ENCODE data around the gene FECH. TPM values are rescaled to one million over a fixed set of nuclear protein-coding genes. Genes with fewer than 3 reads are reported as not detected.

Gene FECH
- total and polyA plus RNA-seq, 4 experiments from 2014 or later, result 14.8 to 19.7 (median 16.0) TPM

DNA sequence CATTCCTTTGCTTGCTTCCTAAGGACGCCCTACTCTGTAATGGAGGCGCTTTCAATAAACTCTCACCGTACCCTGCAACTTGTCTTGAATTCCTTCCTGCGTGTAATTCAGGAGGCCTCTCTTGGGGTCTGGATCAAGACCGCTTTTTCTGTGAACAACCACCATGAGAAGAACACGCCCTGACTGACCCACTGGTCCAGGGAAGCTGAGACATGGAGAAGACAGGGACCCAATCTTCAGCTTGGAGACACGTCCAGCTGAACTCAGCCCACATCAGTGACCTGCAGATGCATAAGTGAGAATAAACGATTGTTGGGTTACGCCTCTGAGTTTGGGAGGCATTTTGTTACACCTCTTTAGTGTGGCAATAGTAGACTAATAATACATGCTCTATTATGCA is 42.9 kb upstream of the FECH start:
- ChIA-PET CTCF (ENCODE audit: partially characterized antibody) (interaction anchor here (0.9 to 3.7 kb wide), 3 partner anchors 8 to 493 kb away, joined by 3 to 33 read pairs (median 3); partner anchors contain the start of gene NARS1), POLR2A (ENCODE audit: partially characterized antibody) (interaction anchor here (1.0 to 4.1 kb wide), 2 partner anchors 9 to 24 kb away, joined by 4 to 68 read pairs; partner anchors contain the start of gene NARS1)
- intact Hi-C loops (cut with micrococcal nuclease), result loop anchor here (10.0 kb wide), 1 partner anchor 415 kb away; the partner anchor contains the start of gene NEDD4L
- peaks cover 11 to 20% (median 17%) of the 10 kb centered on the region in 4 donors for H3K4me1 Mint-ChIP-seq
- H3K9me3 Mint-ChIP-seq, result no peaks in the 10 kb centered on the region
- peaks cover 0 to 7% of the 10 kb centered on the region in 2 donors for H3K36me3 Mint-ChIP-seq
- Histone ChIP-seq H3K36me3 (ENCODE audit: insufficient read depth, low read length) (no peaks in the 10 kb centered on the region), H3K27ac (ENCODE audit: low read depth, low read length) (peak overlapping the region; percentile 81), H3K27me3 (ENCODE audit: insufficient read depth, low read length) (no peaks in the 10 kb centered on the region), H3K9me3 (ENCODE audit: control insufficient read depth in 1 of 2, low read length in 2 of 2) (no peaks in the 10 kb centered on the region), H3K4me1 (ENCODE audit: insufficient read depth, low read length) (peaks cover 22% of the 10 kb centered on the region), H3K4me3 (ENCODE audit: low read length in 2 of 2) (peak overlapping the region in 1 of 2 donors; percentile 72)
- peak overlapping the region; percentile 97 to 99 (median 98) for H3K4me3 Mint-ChIP-seq
- H3K27ac Mint-ChIP-seq, result peak overlapping the region in 6 of 7 donors; percentile 22 to 99 (median 97)
- no peaks in the 10 kb centered on the region for H3K27me3 Mint-ChIP-seq
- DNase-seq, result no peak

DNA sequence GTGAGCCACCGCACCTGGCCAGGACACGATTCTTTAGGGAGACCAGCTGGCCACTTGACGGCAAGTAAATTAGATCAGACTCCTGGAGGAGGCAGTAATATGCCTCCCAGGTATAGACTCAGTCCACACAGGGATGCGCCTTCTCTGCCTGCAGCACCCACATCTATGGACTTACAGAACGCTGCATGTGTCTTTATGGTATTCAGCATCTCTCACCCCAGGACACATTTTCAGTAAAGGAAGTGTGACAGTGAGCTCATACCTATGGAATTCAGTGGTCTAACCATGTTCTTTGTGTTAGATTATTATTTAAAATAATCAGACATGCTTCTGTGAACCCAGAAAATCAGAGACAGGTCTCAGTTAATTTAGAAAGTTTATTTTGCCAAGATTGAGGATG is 41.0 kb upstream of the FECH start:
- Histone ChIP-seq H3K4me1 (ENCODE audit: insufficient read depth, low read length) (peaks cover 25% of the 10 kb centered on the region), H3K27me3 (ENCODE audit: insufficient read depth, low read length) (no peaks in the 10 kb centered on the region), H3K36me3 (ENCODE audit: insufficient read depth, low read length) (no peaks in the 10 kb centered on the region), H3K9me3 (ENCODE audit: control insufficient read depth in 1 of 2, low read length in 2 of 2) (no peaks in the 10 kb centered on the region), H3K4me3 (ENCODE audit: low read length in 2 of 2) (no peak overlapping the region), H3K27ac (ENCODE audit: low read depth, low read length) (no peak overlapping the region)
- Mint-ChIP-seq H3K9me3 (no peaks in the 10 kb centered on the region), H3K27me3 (no peaks in the 10 kb centered on the region), H3K4me1 (peaks cover 11 to 20% (median 17%) of the 10 kb centered on the region in 4 donors), H3K27ac (no peak overlapping the region), H3K36me3 (peaks cover 0 to 6% of the 10 kb centered on the region in 2 donors), H3K4me3 (peak overlapping the region in 1 of 8 donors; percentile 5)
- ChIA-PET POLR2A (ENCODE audit: partially characterized antibody) (interaction anchor here (1.1 kb wide), 1 partner anchor 41 kb away, joined by 3 read pairs; no protein-coding TSS in a partner anchor), CTCF (ENCODE audit: partially characterized antibody) (interaction anchor here (0.7 kb wide), 1 partner anchor 145 kb away, joined by 3 read pairs; no protein-coding TSS in a partner anchor)
- no peak for DNase-seq
- intact Hi-C loops (cut with micrococcal nuclease), result loop anchor here (10.0 kb wide), 1 partner anchor 417 kb away; the partner anchor contains the start of gene NEDD4L

DNA sequence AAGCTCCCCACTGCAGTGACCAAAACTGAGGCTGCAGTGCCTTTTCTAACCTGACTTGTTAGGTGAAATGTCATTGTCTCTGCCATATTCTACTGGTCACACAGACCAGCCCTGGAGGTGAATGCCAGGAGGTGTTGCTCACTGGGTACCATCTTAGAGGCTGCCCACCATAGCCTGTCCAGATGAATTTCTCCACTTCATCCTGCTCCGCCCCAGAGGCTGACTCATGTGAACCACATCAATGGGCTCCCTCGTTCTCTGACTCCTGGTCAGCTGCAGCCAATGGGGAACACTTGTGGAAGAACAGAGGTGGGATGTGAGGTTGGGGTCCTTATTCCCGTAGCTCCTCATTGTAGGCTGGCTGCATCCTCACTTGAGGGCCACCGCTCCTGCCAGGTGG is 38.5 kb upstream of the FECH start:
- no peaks in the 10 kb centered on the region for H3K9me3 ChIP-seq (ENCODE audit: control insufficient read depth in 1 of 2, low read length in 2 of 2)
- intact Hi-C loops (cut with micrococcal nuclease), result loop anchor here (10.0 kb wide), 1 partner anchor 420 kb away; the partner anchor contains the start of gene NEDD4L
- Mint-ChIP-seq H3K4me1 (peaks cover 9 to 25% (median 17%) of the 10 kb centered on the region in 4 donors), H3K36me3 (peaks cover 3 to 11% of the 10 kb centered on the region in 2 donors), H3K9me3 (no peaks in the 10 kb centered on the region), H3K27me3 (no peaks in the 10 kb centered on the region), H3K27ac (peak overlapping the region in 2 of 7 donors; percentile 4 to 54), H3K4me3 (peak overlapping the region in 1 of 8 donors; percentile 17)
- DNase-seq, result no peak
- no peak overlapping the region for H3K4me3 ChIP-seq (ENCODE audit: low read length in 2 of 2)
- ChIA-PET CTCF (ENCODE audit: partially characterized antibody) (no interaction called here), POLR2A (ENCODE audit: partially characterized antibody) (no interaction called here)
- H3K36me3 ChIP-seq (ENCODE audit: insufficient read depth, low read length), result no peaks in the 10 kb centered on the region
- H3K4me1 ChIP-seq (ENCODE audit: insufficient read depth, low read length), result peaks cover 24% of the 10 kb centered on the region
- H3K27ac ChIP-seq (ENCODE audit: low read depth, low read length), result no peak overlapping the region
- no peaks in the 10 kb centered on the region for H3K27me3 ChIP-seq (ENCODE audit: insufficient read depth, low read length)

DNA sequence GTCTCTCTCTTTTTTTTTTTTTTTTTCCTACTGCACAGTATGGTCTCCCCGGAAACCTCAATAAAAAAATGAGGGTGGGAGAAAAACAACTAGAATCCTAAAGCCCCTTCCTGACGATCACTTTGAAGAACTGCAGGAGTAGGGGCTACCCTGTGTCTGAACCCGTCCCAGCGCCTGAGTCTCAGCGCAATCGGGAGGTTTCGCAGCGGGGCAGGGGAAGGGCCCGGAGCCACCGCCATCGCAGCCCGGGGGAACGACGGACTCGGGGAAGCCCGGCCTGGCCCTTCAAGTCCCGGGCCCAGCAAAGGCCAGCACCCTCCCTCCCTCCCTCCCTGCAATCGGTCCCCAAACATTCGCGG is 34.7 kb upstream of the FECH start:
- intact Hi-C loops (cut with micrococcal nuclease), result loop anchor here (1.0 to 10.0 kb wide), 5 partner anchors 9 to 983 kb away; partner anchors contain the start of genes FECH, NEDD4L, TXNL1 and WDR7

DNA sequence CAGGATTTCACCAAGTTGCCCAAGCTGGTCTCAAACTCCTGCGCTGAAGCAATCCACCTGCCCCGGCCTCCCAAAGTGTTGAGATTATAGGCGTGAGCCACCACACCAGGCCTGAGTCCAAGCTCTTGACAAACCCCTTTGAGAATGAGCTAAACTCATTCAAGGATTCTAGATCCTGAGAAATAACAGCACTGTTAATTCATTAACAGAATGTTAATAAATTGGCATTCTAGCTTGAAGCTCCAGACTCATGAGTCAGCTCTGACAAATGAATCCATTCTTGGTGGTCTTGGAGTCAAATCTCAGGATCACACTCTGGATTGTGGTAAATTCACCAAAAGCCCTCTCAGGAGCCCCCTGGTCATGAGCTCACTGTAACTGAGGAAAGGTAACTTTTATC is 33.4 kb upstream of the FECH start:
- H3K36me3 ChIP-seq (ENCODE audit: insufficient read depth, low read length), result peaks cover 15% of the 10 kb centered on the region
- H3K27me3 ChIP-seq (ENCODE audit: insufficient read depth, low read length), result no peaks in the 10 kb centered on the region
- ChIA-PET POLR2A (ENCODE audit: partially characterized antibody) (interaction anchor here (5.2 kb wide), 1 partner anchor 10 kb away, joined by 68 read pairs; no protein-coding TSS in a partner anchor), CTCF (ENCODE audit: partially characterized antibody) (interaction anchor here (0.9 to 4.0 kb wide), 2 partner anchors 10 to 74 kb away, joined by 3 to 33 read pairs; no protein-coding TSS in a partner anchor)
- H3K4me3 ChIP-seq (ENCODE audit: low read length in 2 of 2), result no peak overlapping the region
- Mint-ChIP-seq H3K36me3 (peaks cover 14 to 26% of the 10 kb centered on the region in 2 donors), H3K4me1 (peaks cover 21 to 47% (median 34%) of the 10 kb centered on the region in 4 donors), H3K4me3 (peak overlapping the region in 5 of 8 donors; percentile 21 to 97 (median 63)), H3K27me3 (no peaks in the 10 kb centered on the region), H3K9me3 (no peaks in the 10 kb centered on the region), H3K27ac (peak overlapping the region; percentile 25 to 97 (median 75))
- no peaks in the 10 kb centered on the region for H3K9me3 ChIP-seq (ENCODE audit: control insufficient read depth in 1 of 2, low read length in 2 of 2)
- H3K4me1 ChIP-seq (ENCODE audit: insufficient read depth, low read length), result peaks cover 31% of the 10 kb centered on the region
- intact Hi-C loops (cut with micrococcal nuclease), result loop anchor here (10.0 kb wide), 1 partner anchor 425 kb away; the partner anchor contains the start of gene NEDD4L
- no peak overlapping the region for H3K27ac ChIP-seq (ENCODE audit: low read depth, low read length)
- DNase-seq, result no peak

More for the DNA sequence above, 34.7 kb upstream of the FECH start:
- Mint-ChIP-seq H3K36me3 (peaks cover 9 to 21% of the 10 kb centered on the region in 2 donors), H3K4me3 (peak overlapping the region; percentile 94 to 99 (median 96)), H3K9me3 (no peaks in the 10 kb centered on the region), H3K27me3 (no peaks in the 10 kb centered on the region), H3K27ac (peak overlapping the region; percentile 96 to 99 (median 98)), H3K4me1 (peaks cover 17 to 41% (median 29%) of the 10 kb centered on the region in 4 donors)
- POLR2A ChIA-PET (ENCODE audit: partially characterized antibody), result interaction anchor here (1.1 to 5.2 kb wide), 7 partner anchors 9 to 1050 kb away, joined by 3 to 68 read pairs (median 7); partner anchors contain the start of genes FECH, MALT1 and WDR7
- peaks cover 8% of the 10 kb centered on the region for H3K36me3 ChIP-seq (ENCODE audit: insufficient read depth, low read length)
- H3K4me3 ChIP-seq (ENCODE audit: low read length in 2 of 2), result peak overlapping the region; percentile 85 to 86
- CTCF ChIA-PET (ENCODE audit: partially characterized antibody), result interaction anchor here (0.6 to 4.0 kb wide), 7 partner anchors 9 to 424 kb away, joined by 3 to 33 read pairs (median 3); no protein-coding TSS in a partner anchor
- H3K27me3 ChIP-seq (ENCODE audit: insufficient read depth, low read length), result no peaks in the 10 kb centered on the region
- DNase-seq, result no peak
- peak overlapping the region; percentile 88 for H3K27ac ChIP-seq (ENCODE audit: low read depth, low read length)
- H3K4me1 ChIP-seq (ENCODE audit: insufficient read depth, low read length), result peaks cover 31% of the 10 kb centered on the region
- H3K9me3 ChIP-seq (ENCODE audit: control insufficient read depth in 1 of 2, low read length in 2 of 2), result no peaks in the 10 kb centered on the region

DNA sequence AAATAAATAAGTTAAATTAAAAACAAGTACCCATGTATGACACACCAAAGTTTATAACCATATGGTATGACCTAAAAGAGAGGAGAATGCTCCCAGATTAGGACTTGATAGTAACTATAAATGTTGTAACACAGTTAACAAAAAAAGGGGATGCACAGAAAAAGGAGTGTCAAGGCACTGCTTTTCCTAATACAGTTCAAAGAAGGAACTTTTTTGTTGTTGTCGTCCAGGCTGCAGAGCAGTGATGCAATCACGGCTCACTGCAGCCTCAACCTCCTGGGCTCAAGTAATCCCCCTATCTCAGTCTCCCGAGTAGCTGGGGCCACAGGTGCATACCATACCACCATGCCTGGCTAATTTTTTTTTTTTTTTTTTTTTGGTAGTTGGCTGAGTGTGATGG is 32.4 kb upstream of the FECH start:
- Histone ChIP-seq H3K27ac (ENCODE audit: low read depth, low read length) (no peak overlapping the region), H3K4me1 (ENCODE audit: insufficient read depth, low read length) (peaks cover 31% of the 10 kb centered on the region), H3K4me3 (ENCODE audit: low read length in 2 of 2) (no peak overlapping the region), H3K9me3 (ENCODE audit: control insufficient read depth in 1 of 2, low read length in 2 of 2) (no peaks in the 10 kb centered on the region), H3K27me3 (ENCODE audit: insufficient read depth, low read length) (no peaks in the 10 kb centered on the region), H3K36me3 (ENCODE audit: insufficient read depth, low read length) (peaks cover 21% of the 10 kb centered on the region)
- Mint-ChIP-seq H3K9me3 (no peaks in the 10 kb centered on the region), H3K4me1 (peaks cover 21 to 47% (median 34%) of the 10 kb centered on the region in 4 donors), H3K4me3 (no peak overlapping the region), H3K27ac (peak overlapping the region in 2 of 7 donors; percentile 46 to 84), H3K27me3 (no peaks in the 10 kb centered on the region), H3K36me3 (peaks cover 16 to 31% of the 10 kb centered on the region in 2 donors)
- intact Hi-C loops (cut with micrococcal nuclease), result no loop called here
- DNase-seq, result no peak
- POLR2A ChIA-PET (ENCODE audit: partially characterized antibody), result interaction anchor here (0.6 to 5.2 kb wide), 2 partner anchors 11 to 701 kb away, joined by 3 to 68 read pairs; no protein-coding TSS in a partner anchor
- CTCF ChIA-PET (ENCODE audit: partially characterized antibody), result interaction anchor here (4.0 kb wide), 1 partner anchor 11 kb away, joined by 33 read pairs; no protein-coding TSS in a partner anchor

DNA sequence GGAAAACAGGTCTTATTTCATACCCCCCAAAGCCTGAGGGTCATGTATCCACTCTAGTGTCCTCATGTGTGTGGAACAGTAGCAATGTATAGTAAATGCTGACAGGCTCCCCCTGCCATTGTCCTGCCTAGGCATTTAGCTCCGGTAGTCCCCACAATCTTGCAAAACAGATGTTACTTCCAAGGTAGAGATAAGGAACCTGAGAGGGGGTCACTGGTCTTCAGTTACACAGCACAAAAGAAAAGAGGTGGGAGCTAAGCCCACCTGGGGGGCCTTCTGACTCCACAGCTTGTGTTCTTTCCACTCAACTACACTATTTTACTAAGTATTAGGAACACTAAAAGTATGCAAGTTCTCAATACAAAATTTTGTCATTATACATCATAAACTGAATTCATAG is 17.4 kb upstream of the FECH start:
- Mint-ChIP-seq H3K4me3 (no peak overlapping the region), H3K27ac (no peak overlapping the region), H3K36me3 (peaks cover 62 to 78% of the 10 kb centered on the region in 2 donors), H3K9me3 (no peaks in the 10 kb centered on the region), H3K27me3 (no peaks in the 10 kb centered on the region), H3K4me1 (peaks cover 0 to 1% (median 0%) of the 10 kb centered on the region in 4 donors)
- intact Hi-C loops (cut with micrococcal nuclease), result no loop called here
- Histone ChIP-seq H3K27ac (ENCODE audit: low read depth, low read length) (no peak overlapping the region), H3K9me3 (ENCODE audit: control insufficient read depth in 1 of 2, low read length in 2 of 2) (no peaks in the 10 kb centered on the region), H3K36me3 (ENCODE audit: insufficient read depth, low read length) (peaks cover 62% of the 10 kb centered on the region), H3K27me3 (ENCODE audit: insufficient read depth, low read length) (no peaks in the 10 kb centered on the region), H3K4me1 (ENCODE audit: insufficient read depth, low read length) (no peaks in the 10 kb centered on the region), H3K4me3 (ENCODE audit: low read length in 2 of 2) (no peak overlapping the region)
- no peak for DNase-seq
- POLR2A ChIA-PET (ENCODE audit: partially characterized antibody), result no interaction called here
- CTCF ChIA-PET (ENCODE audit: partially characterized antibody), result no interaction called here
